ENCODE data around the gene ERAP2. TPM values are rescaled to one million over a fixed set of nuclear protein-coding genes. Genes with fewer than 3 reads are reported as not detected.

The ERAP2 gene
- total RNA-seq, 6 donors from 2014 or later = 19.9 to 24.8 (median 22.1) TPM

GRCh38 chr5:96856371-96856770, 19.9 kb upstream of the ERAP2 start:
- no peaks in the 10 kb centered on the region for H3K36me3 ChIP-seq
- DNase-seq (no peak), ATAC-seq (ENCODE audit: low FRiP score in 2 of 2) (no peak)
- H3K27me3 ChIP-seq = no peaks in the 10 kb centered on the region
- H3K4me3 ChIP-seq = no peak overlapping the region
- TF ChIP-seq POLR2A (IDR thresholded peaks at IDR 0.05) = no peak
- no peak for TF ChIP-seq CTCF (IDR thresholded peaks at IDR 0.05)
- TF ChIP-seq EP300 (IDR thresholded peaks at IDR 0.05) = no peak
- no peak for TF ChIP-seq POLR2AphosphoS5 (IDR thresholded peaks at IDR 0.05)
- H3K9me3 ChIP-seq = no peaks in the 10 kb centered on the region
- WGBS, 2 donors = 69 to 73% methylated on average over 3 of the region's 3 CpGs
- no peak overlapping the region for H3K27ac ChIP-seq
- no peaks in the 10 kb centered on the region for H3K4me1 ChIP-seq

GRCh38 chr5:96857454-96857853, 18.8 kb upstream of the ERAP2 start:
- no peaks in the 10 kb centered on the region for H3K27me3 ChIP-seq
- no peak for ATAC-seq (ENCODE audit: low FRiP score in 2 of 2)
- WGBS, 2 donors = 93 to 100% methylated on average over 1 of the region's 1 CpG
- H3K4me1 ChIP-seq = no peaks in the 10 kb centered on the region
- TF ChIP-seq POLR2AphosphoS5 (IDR thresholded peaks at IDR 0.05) (no peak), EP300 (IDR thresholded peaks at IDR 0.05) (no peak), CTCF (IDR thresholded peaks at IDR 0.05) (no peak), POLR2A (IDR thresholded peaks at IDR 0.05) (no peak)
- H3K4me3 ChIP-seq = no peak overlapping the region
- no peaks in the 10 kb centered on the region for H3K36me3 ChIP-seq
- H3K9me3 ChIP-seq = no peaks in the 10 kb centered on the region
- no peak for DNase-seq
- no peak overlapping the region for H3K27ac ChIP-seq

GRCh38 chr5:96857924-96858323, 18.4 kb upstream of the ERAP2 start:
- Histone ChIP-seq H3K27ac (no peak overlapping the region), H3K36me3 (no peaks in the 10 kb centered on the region), H3K27me3 (no peaks in the 10 kb centered on the region), H3K4me3 (no peak overlapping the region), H3K4me1 (no peaks in the 10 kb centered on the region), H3K9me3 (no peaks in the 10 kb centered on the region)
- ATAC-seq (ENCODE audit: low FRiP score in 2 of 2) = no peak
- WGBS, 2 donors = 89 to 91% methylated on average over 4 of the region's 4 CpGs
- no peak for DNase-seq
- no peak for TF ChIP-seq EP300 (IDR thresholded peaks at IDR 0.05)
- no peak for TF ChIP-seq POLR2A (IDR thresholded peaks at IDR 0.05)
- no peak for TF ChIP-seq POLR2AphosphoS5 (IDR thresholded peaks at IDR 0.05)
- TF ChIP-seq CTCF (IDR thresholded peaks at IDR 0.05) = no peak

GRCh38 chr5:96859375-96859774, 16.9 kb upstream of the ERAP2 start:
- TF ChIP-seq POLR2A (IDR thresholded peaks at IDR 0.05) = no peak
- TF ChIP-seq CTCF (IDR thresholded peaks at IDR 0.05) = no peak
- TF ChIP-seq POLR2AphosphoS5 (IDR thresholded peaks at IDR 0.05) = no peak
- no peak for TF ChIP-seq EP300 (IDR thresholded peaks at IDR 0.05)
- Histone ChIP-seq H3K4me3 (no peak overlapping the region), H3K27me3 (no peaks in the 10 kb centered on the region), H3K36me3 (no peaks in the 10 kb centered on the region), H3K4me1 (no peaks in the 10 kb centered on the region), H3K9me3 (no peaks in the 10 kb centered on the region), H3K27ac (no peak overlapping the region)
- DNase-seq = no peak
- WGBS, 2 donors = 94 to 96% methylated on average over 2 of the region's 2 CpGs
- ATAC-seq (ENCODE audit: low FRiP score in 2 of 2) = peak in 1 of 2 donors; percentile 15

- WGBS, 2 donors = 93 to 95% methylated on average over 2 of the region's 2 CpGs
- Histone ChIP-seq H3K27me3 (no peaks in the 10 kb centered on the region), H3K9me3 (no peaks in the 10 kb centered on the region), H3K36me3 (no peaks in the 10 kb centered on the region), H3K4me3 (no peak overlapping the region), H3K27ac (no peak overlapping the region), H3K4me1 (no peaks in the 10 kb centered on the region)
- ATAC-seq (ENCODE audit: low FRiP score in 2 of 2) (no peak), DNase-seq (no peak)
- TF ChIP-seq CTCF (IDR thresholded peaks at IDR 0.05) (no peak), POLR2A (IDR thresholded peaks at IDR 0.05) (no peak), POLR2AphosphoS5 (IDR thresholded peaks at IDR 0.05) (no peak), EP300 (IDR thresholded peaks at IDR 0.05) (no peak)
Measured at GRCh38 chr5:96861076-96861475, 15.2 kb upstream of the ERAP2 start.
